NCI-H460 (cell line): ENCODE results near the gene PLCB1. TPM values are rescaled to one million over a fixed set of nuclear protein-coding genes. Genes with fewer than 3 reads are reported as not detected.
A peak's percentile ranks its signal among the peaks of the same experiment; 100 is the strongest.
"Not testable (repeated sequence)": the region's sequence is repeated elsewhere in the genome, so short reads cannot be mapped to it uniquely, and the experiment has no call there.

Experiments used
- DNase-seq: peaks from one replicate; pipeline ENCODE4 v3.0.0-alpha.2; 2016; ENCODE audit warnings: low read depth; ENCODE audit errors: extremely low read depth
- polyA plus RNA-seq: library from polyadenylated mRNA; depleted of rRNA; stranded (reverse); fragments of >200 nt; gene quantifications from 2 replicates; pipeline ENCODE4 v1.2.3, GENCODE V29; 2014; cell fraction: nucleus; rRNA removed
- total RNA-seq: library from RNA; depleted of rRNA; stranded (reverse); fragments of >200 nt; shearing (Covaris generic); gene quantifications from 2 replicates; pipeline ENCODE4 v1.2.3, GENCODE V29; 2014; rRNA removed

The PLCB1 gene
- total RNA-seq = 66.0 and 74.0 TPM in 2 replicates
- 11.9 and 20.5 TPM in 2 replicates for polyA plus RNA-seq

DNA sequence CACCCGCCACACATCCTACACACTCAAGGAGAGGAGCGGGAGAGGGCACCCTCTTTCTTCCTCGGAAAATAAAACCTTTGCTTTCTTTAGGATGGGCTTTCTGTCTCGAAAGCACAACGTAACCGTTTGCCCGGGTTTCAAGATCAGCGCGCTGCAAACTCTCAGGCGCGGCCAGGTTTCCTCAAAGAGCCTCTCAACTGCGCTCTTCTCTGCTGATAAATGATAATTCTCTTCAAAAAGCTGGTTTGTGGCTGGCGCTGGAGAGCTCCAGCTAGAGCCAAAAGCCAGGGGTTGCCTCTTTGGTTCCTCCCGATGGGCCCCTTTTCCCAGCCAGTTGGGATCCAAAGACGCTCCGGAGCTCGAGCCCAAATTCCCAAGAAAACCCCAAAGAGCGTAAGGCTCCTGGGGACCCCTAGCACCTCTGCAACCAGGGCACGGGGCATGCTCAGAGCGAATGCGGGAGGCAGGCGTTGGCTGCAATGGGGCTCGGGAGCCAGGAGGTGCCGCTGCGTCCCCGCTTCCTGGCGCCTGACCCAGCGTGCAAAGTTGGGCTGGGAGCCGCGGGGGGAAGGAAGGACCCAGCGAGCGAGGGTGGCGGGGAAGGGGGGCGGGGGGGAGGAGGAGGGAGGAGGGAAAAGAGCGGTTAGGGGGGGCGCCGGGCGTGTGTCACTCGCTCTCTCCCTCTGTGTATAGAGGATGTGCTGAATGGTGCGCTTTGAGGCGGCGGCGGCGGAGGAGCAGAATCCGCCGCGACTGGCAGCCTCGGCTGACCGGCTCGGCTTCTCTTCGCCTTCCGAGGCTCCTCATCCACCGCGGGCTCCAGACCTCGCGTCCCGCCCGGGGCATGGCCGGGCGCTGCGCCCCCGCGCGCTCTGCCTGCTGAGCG lies at the start of gene PLCB1:
TSS of gene PLCB1 (plus strand) at position 669 of the 886 bp plus-strand sequence. CDS start 386 bp downstream, outside the sequence.
- DNase-seq = peak; percentile 83

DNA sequence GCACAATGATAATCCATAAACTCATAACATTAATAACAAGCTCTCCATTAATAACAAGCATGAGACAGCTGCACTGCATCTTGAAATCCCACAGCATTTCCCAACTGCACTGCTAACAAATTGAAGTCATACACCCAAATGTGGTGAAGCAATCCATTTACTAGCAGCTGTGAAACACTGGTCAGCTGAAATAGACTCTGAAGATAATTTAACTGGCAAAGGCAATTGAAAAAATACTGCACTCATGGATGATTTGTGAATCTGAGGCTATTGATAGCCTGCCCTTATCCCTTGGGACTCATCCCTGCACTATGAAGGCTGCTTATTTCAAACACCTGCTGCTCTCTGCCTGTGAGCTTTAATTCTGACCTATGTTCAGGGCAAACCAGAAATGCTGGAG lies 49.1 kb upstream of the PLCB1 start:
- no peak for DNase-seq

- DNase-seq = no peak
Measured at GRCh38 chr20:8089668-8090067, 42.4 kb upstream of the PLCB1 start.

GRCh38 chr20:8094415-8094818 lies 37.6 kb upstream of the PLCB1 start:
- DNase-seq = peak; percentile 39

DNA sequence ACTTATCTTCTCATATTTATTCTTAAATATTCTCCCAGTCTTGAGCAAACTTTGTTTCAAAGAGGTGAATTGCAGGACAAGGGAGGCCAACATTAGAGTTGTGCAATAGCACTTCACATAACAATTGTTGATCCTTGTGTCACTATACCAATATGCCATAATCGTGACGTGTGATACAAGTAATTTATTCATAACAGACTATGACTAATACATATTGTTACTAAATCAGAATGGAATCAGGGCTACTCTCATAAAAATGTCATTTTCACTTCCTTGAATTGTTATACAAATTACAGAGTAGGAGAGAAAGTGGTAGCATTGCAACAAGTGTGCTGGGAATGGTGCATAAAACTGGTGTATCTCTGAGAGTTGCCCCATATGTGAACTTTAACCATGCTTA lies 37.2 kb upstream of the PLCB1 start:
- peak; percentile 46 for DNase-seq

DNA sequence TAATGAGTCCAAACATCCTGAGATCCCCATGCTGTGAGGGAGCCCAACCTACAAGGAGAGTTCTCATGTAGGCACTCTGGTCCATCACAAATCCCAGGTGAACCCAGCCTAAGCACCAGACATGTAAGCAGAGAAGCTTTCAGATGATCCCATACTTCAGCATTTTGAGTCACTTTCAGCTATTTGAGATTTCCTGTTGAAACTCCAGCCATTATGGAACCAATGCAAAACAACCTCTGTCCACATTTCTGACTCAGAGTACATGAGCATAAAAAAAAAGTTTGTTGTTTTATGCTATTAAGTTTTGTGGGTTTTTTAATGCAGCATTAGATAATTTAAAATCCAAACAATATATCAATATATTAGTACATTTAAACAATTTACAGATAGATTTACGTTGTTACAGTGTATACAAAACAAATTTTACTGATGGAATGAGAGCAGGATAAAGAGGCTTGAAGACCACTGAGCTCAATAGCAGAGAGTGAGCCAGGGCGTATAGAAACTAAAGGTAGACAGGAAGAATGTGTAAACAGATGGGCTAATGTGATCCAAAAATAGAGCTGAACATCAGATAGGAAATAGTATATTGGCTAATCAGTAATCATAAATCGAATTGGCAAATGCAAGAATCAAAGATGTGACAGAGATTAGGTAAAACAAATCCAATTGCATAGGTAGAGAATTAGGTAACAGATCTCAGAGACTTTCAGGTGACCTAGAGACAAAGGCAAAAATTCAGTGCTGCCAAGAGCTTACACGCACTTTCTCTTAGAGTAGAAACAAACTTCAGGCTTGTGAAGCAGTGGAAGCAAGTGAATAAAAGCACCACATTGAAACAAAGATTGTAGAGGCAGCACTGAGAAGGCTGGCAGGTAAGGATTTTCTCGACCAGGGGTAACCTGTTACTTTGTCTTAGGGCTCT lies 36.2 kb upstream of the PLCB1 start:
- no peak for DNase-seq

- DNase-seq = no peak
Measured at GRCh38 chr20:8097307-8097706, 34.8 kb upstream of the PLCB1 start.

DNA sequence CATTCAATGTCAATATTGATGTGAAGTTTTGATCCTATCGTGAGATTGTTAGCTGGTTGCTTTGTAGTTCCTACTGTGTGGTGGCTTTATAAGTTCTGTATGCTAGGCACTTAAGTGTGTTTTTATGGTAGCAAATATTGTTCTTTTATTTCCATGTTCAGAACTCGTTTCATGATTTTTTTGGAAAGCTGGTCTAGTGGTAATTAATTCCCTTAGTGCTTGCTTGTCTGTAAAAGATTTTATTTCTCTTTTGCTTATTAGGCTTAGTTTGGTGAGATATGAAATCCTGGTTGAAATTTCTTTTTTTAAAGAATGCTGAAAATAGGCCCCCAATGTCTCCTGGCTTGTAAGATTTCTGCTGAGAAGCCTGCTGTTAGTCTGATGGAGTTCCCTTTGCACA lies 27.8 kb upstream of the PLCB1 start:
- no peak for DNase-seq

DNA sequence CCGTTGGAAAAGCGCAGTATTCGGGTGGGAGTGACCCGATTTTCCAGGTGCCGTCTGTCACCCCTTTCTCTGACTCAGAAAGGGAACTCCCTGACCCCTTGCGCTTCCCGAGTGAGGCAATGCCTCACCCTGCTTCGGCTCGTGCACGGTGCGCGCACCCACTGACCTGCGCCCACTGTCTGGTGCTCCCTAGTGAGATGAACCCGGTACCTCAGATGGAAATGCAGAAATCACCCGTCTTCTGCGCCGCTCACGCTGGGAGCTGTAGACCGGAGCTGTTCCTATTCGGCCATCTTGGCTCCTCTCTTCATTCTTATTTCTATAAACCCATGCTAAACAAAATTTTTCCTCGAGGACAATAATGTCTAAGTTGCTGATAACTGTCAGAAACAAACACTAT lies 17.5 kb upstream of the PLCB1 start:
- DNase-seq = not testable (repeated sequence)

DNA sequence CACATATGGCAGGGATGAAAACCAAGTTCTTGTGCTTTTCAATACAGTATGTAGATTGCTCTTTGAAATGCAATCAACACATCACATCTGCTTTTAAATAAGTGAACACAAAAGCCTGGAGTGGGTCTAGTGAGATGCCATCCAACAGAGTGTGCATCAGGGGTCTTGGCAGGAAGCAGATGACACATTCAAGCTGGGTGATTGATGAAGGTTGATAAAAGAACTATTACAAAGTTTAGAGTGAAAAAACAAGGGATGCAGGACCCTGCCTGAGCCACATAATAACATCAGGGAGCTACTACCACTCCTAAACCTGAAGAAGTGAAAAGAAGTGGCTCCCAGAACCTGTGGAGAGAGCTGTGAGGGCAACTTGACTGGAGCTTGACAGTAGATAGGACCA lies 16.6 kb upstream of the PLCB1 start:
- no peak for DNase-seq

GRCh38 chr20:8116067-8116811 lies 15.8 kb upstream of the PLCB1 start:
- DNase-seq = no peak

- DNase-seq = no peak
Measured at GRCh38 chr20:8117636-8118035, 14.4 kb upstream of the PLCB1 start.

- DNase-seq = no peak
Measured at GRCh38 chr20:8118039-8118438, 14.0 kb upstream of the PLCB1 start.

- DNase-seq = no peak
Measured at GRCh38 chr20:8118760-8119159, 13.3 kb upstream of the PLCB1 start.

DNA sequence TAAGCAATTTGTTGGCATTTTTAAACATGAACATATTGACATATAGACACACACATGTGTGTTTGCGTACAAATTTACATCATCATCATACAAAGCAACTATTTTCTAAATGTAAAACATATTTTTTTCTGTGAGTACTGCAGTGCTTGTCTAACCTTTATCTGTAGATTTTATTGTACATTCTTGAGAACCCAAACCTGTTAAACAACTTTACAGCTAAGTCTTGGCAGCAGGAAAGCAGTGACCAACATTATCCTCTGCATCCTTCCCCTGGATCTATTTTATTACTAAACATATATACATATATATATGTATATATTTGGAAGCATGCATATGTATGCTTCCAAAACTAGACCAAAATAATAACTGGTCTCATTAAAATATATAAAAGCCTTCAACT lies 10.4 kb upstream of the PLCB1 start:
- DNase-seq = no peak

- DNase-seq = no peak
Measured at GRCh38 chr20:8124639-8125038, 7.4 kb upstream of the PLCB1 start.

- peak; percentile 77 for DNase-seq
Measured at GRCh38 chr20:8126181-8126580, 5.9 kb upstream of the PLCB1 start.

DNA sequence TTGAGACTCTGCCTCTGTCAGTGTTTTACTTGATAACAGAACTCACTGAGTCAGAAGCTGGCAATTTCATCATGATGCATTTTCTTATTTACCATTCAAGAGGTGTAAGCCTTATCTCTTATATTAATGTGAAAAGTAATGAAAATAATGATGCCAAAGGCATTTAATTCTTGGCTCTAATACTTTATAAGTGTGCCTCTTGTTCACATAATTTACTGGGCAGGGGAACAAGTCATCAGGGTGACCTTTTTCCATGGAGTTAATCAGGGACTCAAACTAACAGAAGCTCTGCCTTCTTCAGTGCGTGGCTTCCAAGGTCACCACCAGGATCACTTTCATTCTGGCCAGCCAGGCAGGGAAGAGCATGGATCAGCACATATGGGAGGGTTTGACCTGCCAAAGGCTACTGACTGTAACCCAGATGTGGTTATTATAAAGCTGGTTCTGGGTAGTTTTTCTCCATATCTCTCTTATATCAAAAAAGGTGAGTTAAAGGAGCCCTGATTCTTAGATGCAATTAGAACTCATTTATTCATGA lies 5.2 kb upstream of the PLCB1 start:
- peak; percentile 74 for DNase-seq

- DNase-seq = no peak
Measured at GRCh38 chr20:8127553-8128255, 4.4 kb upstream of the PLCB1 start.
